Measurements from ENCODE around the gene COL27A1.

COL27A1 gene

GRCh38 chr9:114357360-114357759 is 202.0 kb downstream of the COL27A1 start:
- TF ChIP-seq CTCF (IDR thresholded peaks at IDR 0.05; ENCODE audit: low read depth, low read length, missing control alignments): no peak
- no peak overlapping the region for H3K4me3 ChIP-seq (replicated peaks; ENCODE audit: low read depth, low read length)
- DNase-seq (ENCODE audit: extremely low read depth, low read depth): no peak

DNA sequence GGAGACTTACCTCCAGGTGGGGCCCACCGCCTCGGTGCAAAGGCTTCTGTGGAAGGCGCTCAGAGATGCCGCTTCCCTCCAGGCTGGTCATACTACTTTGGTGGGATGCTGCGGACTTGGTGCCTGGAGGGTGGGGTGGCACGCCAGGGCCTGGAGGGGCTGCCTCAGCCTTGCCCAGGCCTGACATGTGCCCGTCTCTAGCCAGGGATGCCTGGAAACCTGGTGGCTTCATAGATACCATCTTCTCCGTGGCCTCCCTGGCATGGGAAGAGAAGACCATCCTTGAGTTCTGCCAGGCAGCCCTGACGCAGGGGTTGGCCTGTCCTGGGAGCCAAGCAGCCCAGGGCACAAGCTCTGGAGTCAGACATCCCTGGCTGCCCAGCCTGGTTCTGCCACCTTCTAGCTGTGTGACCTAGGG is 202.6 kb downstream of the COL27A1 start:
- no peak for TF ChIP-seq CTCF (IDR thresholded peaks at IDR 0.05; ENCODE audit: low read depth, low read length, missing control alignments)
- H3K4me3 ChIP-seq (replicated peaks; ENCODE audit: low read depth, low read length): no peak overlapping the region
- no peak for DNase-seq (ENCODE audit: extremely low read depth, low read depth)

GRCh38 chr9:114359801-114360200 is 204.5 kb downstream of the COL27A1 start:
- no peak overlapping the region for H3K4me3 ChIP-seq (replicated peaks; ENCODE audit: low read depth, low read length)
- TF ChIP-seq CTCF (IDR thresholded peaks at IDR 0.05; ENCODE audit: low read depth, low read length, missing control alignments): no peak
- no peak for DNase-seq (ENCODE audit: extremely low read depth, low read depth)

GRCh38 chr9:114361542-114361941 is 206.2 kb downstream of the COL27A1 start:
- no peak for TF ChIP-seq CTCF (IDR thresholded peaks at IDR 0.05; ENCODE audit: low read depth, low read length, missing control alignments)
- no peak overlapping the region for H3K4me3 ChIP-seq (replicated peaks; ENCODE audit: low read depth, low read length)
- no peak for DNase-seq (ENCODE audit: extremely low read depth, low read depth)

All from HFF-Myc (cell line).